Endothelial cell of umbilical vein (primary cell): ENCODE measurements around the gene GPR153. TPM values are rescaled to one million over a fixed set of nuclear protein-coding genes. Genes with fewer than 3 reads are reported as not detected.

ENCODE experiments used
- BruUV-seq: library from RNA; stranded (reverse); fragments of 400-500 nt; replicated peaks from 2 replicates; lab custom pipeline; 2021; lab: Mats Ljungman, UMichigan
- CTCF ChIA-PET: fragments of 300-600, 350-600 bp; sonication (Branson Sonifier 250); formaldehyde crosslinking; loops from one replicate; lab custom pipeline; 2021; ENCODE audit warnings: antibody characterized with exemption, inconsistent platforms; lab: Charles Lee
- POLR2A ChIA-PET: fragments of 300-600, 350-600 bp; sonication (Branson Sonifier 250); formaldehyde crosslinking; loops from one replicate; lab custom pipeline; 2021; ENCODE audit warnings: antibody characterized with exemption, inconsistent platforms; lab: Charles Lee
- DNase-seq: peaks from one replicate; pipeline ENCODE4 v3.0.0-alpha.2; 2011; ENCODE audit warnings: low read depth, low spot score
- FAIRE-seq: peaks from 2 replicates; lab custom pipeline; 2011; peaks lifted over from hg19 to GRCh38; lab: Jason Lieb, UNC
- H2AFZ ChIP-seq: 2 replicates; pipeline ENCODE4 v1.6.0; 2012; ENCODE audit warnings: low read depth, low read length, control low read depth, inconsistent platforms
- H3K27ac ChIP-seq: 2 replicates; pipeline ENCODE4 v1.5.1; 2011; ENCODE audit warnings: low read depth, mild to moderate bottlenecking, control low read depth, low read length, moderate library complexity; ENCODE audit not compliant: insufficient read depth
- H3K27me3 ChIP-seq, 2 experiments: 2 replicates each; pipeline versions ENCODE4 v1.6.0 to v1.6.1; 2011; ENCODE audit warnings: low read length in 2 of 2, mixed read lengths in 1 of 2; ENCODE audit not compliant: control insufficient read depth in 2 of 2, insufficient read depth in 2 of 2
- H3K36me3 ChIP-seq, 2 experiments: 2 replicates in 1 of 2; 3 replicates in 1 of 2; pipeline ENCODE4 v1.5.1; 2011; ENCODE audit warnings: low read length in 2 of 2, mild to moderate bottlenecking in 1 of 2, moderate library complexity in 1 of 2; ENCODE audit not compliant: control insufficient read depth in 2 of 2, insufficient read depth in 2 of 2; ENCODE audit errors: extremely low read depth in 1 of 2
- H3K4me1 ChIP-seq: 3 replicates; pipeline ENCODE4 v1.5.1; 2011; ENCODE audit warnings: mild to moderate bottlenecking, low read length; ENCODE audit not compliant: control insufficient read depth, insufficient read depth; ENCODE audit errors: extremely low read depth
- H3K4me2 ChIP-seq: 2 replicates; pipeline ENCODE4 v1.6.1; 2011; ENCODE audit warnings: low read length, control low read depth, mixed read lengths; ENCODE audit not compliant: insufficient read depth
- H3K4me3 ChIP-seq, 3 experiments: fragments of 200-600 bp in 1 of 3; sonication (generic), shearing (Covaris generic) in 1 of 3; replicated peaks in 1 of 3; 2 replicates each; pipeline ENCODE4 v1.5.1; 2011 to 2016; ENCODE audit warnings: control low read depth in 3 of 3, low read length in 3 of 3, mild to moderate bottlenecking in 2 of 3, inconsistent platforms in 1 of 3, low read depth in 1 of 3, moderate library complexity in 1 of 3; ENCODE audit not compliant: insufficient read depth in 1 of 3
- H3K79me2 ChIP-seq: 2 replicates; pipeline ENCODE4 v1.6.0; 2012; ENCODE audit warnings: low read length, inconsistent platforms; ENCODE audit not compliant: control insufficient read depth, insufficient read depth
- H3K9ac ChIP-seq: replicated peaks from 2 replicates; pipeline ENCODE3; 2011; ENCODE audit warnings: low read length, control low read depth; ENCODE audit not compliant: insufficient read depth; ENCODE audit errors: extremely low read depth
- H3K9me1 ChIP-seq: replicated peaks from 3 replicates; pipeline ENCODE4 v1.6.0; 2011; ENCODE audit warnings: mild to moderate bottlenecking, low read length; ENCODE audit not compliant: control insufficient read depth, insufficient read depth; ENCODE audit errors: extremely low read depth
- H3K9me3 ChIP-seq: replicated peaks from 2 replicates; pipeline ENCODE4 v1.5.1; 2012; ENCODE audit warnings: low read length, inconsistent platforms; ENCODE audit not compliant: control insufficient read depth, insufficient read depth
- H4K20me1 ChIP-seq: replicated peaks from 2 replicates; pipeline ENCODE3; 2011; ENCODE audit warnings: mild to moderate bottlenecking, low read length; ENCODE audit not compliant: control insufficient read depth, insufficient read depth; ENCODE audit errors: extremely low read depth
- CTCF ChIP-seq, 2 donors: IDR thresholded peaks; 1 replicate in 1 of 2; 2 replicates in 1 of 2; pipeline ENCODE4 v1.5.1; 2011; ENCODE audit warnings: low read length in 2 of 2, mild to moderate bottlenecking in 2 of 2, moderate library complexity in 2 of 2, control low read depth in 1 of 2, inconsistent platforms in 1 of 2, low read depth in 1 of 2; ENCODE audit not compliant: insufficient read depth in 1 of 2; ENCODE audit errors: extremely low read depth in 1 of 2
- EZH2 ChIP-seq: IDR thresholded peaks from 2 replicates; pipeline ENCODE4 v1.6.1; 2012; ENCODE audit warnings: borderline replicate concordance, low read depth, mild to moderate bottlenecking, moderate library complexity, low read length, inconsistent platforms; ENCODE audit not compliant: severe bottlenecking
- FOS ChIP-seq: IDR thresholded peaks from 2 replicates; pipeline ENCODE4 v1.6.1; 2011; ENCODE audit warnings: mild to moderate bottlenecking, low read length, moderate library complexity, borderline replicate concordance; ENCODE audit not compliant: insufficient read depth
- GATA2 ChIP-seq: IDR thresholded peaks from 2 replicates; pipeline ENCODE4 v1.7.0; 2011; ENCODE audit warnings: low read depth, mild to moderate bottlenecking, moderate library complexity, mixed read lengths, low read length; ENCODE audit not compliant: insufficient read length, insufficient read depth
- JUN ChIP-seq: IDR thresholded peaks from 2 replicates; pipeline ENCODE4 v1.6.1; 2011; ENCODE audit warnings: borderline replicate concordance, low read depth; ENCODE audit not compliant: insufficient read length, insufficient read depth
- MAX ChIP-seq: IDR thresholded peaks from 2 replicates; pipeline ENCODE4 v1.6.1; 2011; ENCODE audit not compliant: insufficient read depth, insufficient read length
- MYC ChIP-seq: IDR thresholded peaks from one replicate; pipeline ENCODE4 v1.6.1; 2011; ENCODE audit warnings: mild to moderate bottlenecking, low read depth, low read length
- POLR2A ChIP-seq: IDR thresholded peaks from 2 replicates; pipeline ENCODE4 v1.6.1; 2012; ENCODE audit warnings: low read depth, mild to moderate bottlenecking, control low read depth, low read length
- POLR2AphosphoS5 ChIP-seq: IDR thresholded peaks from 2 replicates; pipeline ENCODE4 v1.6.1; 2012; ENCODE audit warnings: low read depth, mild to moderate bottlenecking, control low read depth, low read length, moderate library complexity; ENCODE audit not compliant: insufficient read depth
- dilution Hi-C: fragments of 300-500 bp; cut with MboI; formaldehyde crosslinking; loops from one replicate; pipeline ENCODE4 v1.15.0; 2019; ENCODE audit warnings: low sequenced_read_pairs; ENCODE audit not compliant: extremely low pct_ligation_motif_present
- intact Hi-C: fragments of 100-400 bp; cut with micrococcal nuclease; formaldehyde crosslinking; loops from one replicate; pipeline ENCODE4 v1.10.0; 2022
- polyA plus RNA-seq, 4 experiments: library from polyadenylated mRNA; depleted of rRNA in 3 of 4; stranded (reverse) in 3 of 4; unstranded in 1 of 4; fragments of >200 nt; gene quantifications; 2 replicates each; pipeline versions ENCODE4 v1.2.1 to v1.2.3, GENCODE V29; 2011 to 2012; ENCODE audit warnings: missing spikeins in 1 of 4
- total RNA-seq: library from RNA; stranded (reverse); gene quantifications from 2 replicates; pipeline ENCODE4 v1.2.3, GENCODE V29; 2021

GPR153 gene
- total and polyA plus RNA-seq, 2 donors (not counting 3 experiments of a cell fraction or from before 2014, with no cell fraction given) = 3.1 to 3.9 TPM

- Histone ChIP-seq H3K4me2 (no peak overlapping the region), H3K4me3 (no peak overlapping the region), H3K9ac (no peak overlapping the region), H3K27ac (no peak overlapping the region), H3K36me3 (peaks cover 2% of the 10 kb centered on the region in 2 experiments), H2AFZ (no peak overlapping the region), H3K9me1 (no peaks in the 10 kb centered on the region), H3K27me3 (peaks cover 21 to 26% of the 10 kb centered on the region in 2 experiments), H3K79me2 (peaks cover 22% of the 10 kb centered on the region), H3K9me3 (no peaks in the 10 kb centered on the region), H3K4me1 (peaks cover 11% of the 10 kb centered on the region), H4K20me1 (no peaks in the 10 kb centered on the region)
- dilution Hi-C loops = no loop called here
- no peak for DNase-seq
- BruUV-seq = no TSS peak
- ChIA-PET CTCF (interaction anchor here (2.9 kb wide), 1 partner anchor 8 kb away, joined by 30 read pairs; no protein-coding TSS in a partner anchor), POLR2A (no interaction called here)
- no peak for FAIRE-seq
- TF ChIP-seq CTCF (IDR thresholded peaks at IDR 0.05; ENCODE audit: extremely low read depth in 1 of 2, insufficient read depth in 1 of 2, low read depth in 1 of 2, low read length in 2 of 2) (no peak), JUN (no peak), POLR2A (no peak), POLR2AphosphoS5 (no peak), MAX (no peak), GATA2 (no peak), EZH2 (no peak), MYC (no peak), FOS (no peak)
- intact Hi-C loops = loop anchor here (5.0 kb wide), 1 partner anchor 185 kb away; the partner anchor contains the start of gene ESPN
Measured at GRCh38 chr1:6237093-6237492, 23.8 kb downstream of the GPR153 start.
